ENCODE data around the gene HTRA2.

HTRA2 gene

GRCh38 chr2:74566076-74566753, 36.5 kb downstream of the HTRA2 start:
- DNase-seq = no peak

GRCh38 chr2:74566754-74567085, 37.0 kb downstream of the HTRA2 start:
- DNase-seq = no peak

DNA sequence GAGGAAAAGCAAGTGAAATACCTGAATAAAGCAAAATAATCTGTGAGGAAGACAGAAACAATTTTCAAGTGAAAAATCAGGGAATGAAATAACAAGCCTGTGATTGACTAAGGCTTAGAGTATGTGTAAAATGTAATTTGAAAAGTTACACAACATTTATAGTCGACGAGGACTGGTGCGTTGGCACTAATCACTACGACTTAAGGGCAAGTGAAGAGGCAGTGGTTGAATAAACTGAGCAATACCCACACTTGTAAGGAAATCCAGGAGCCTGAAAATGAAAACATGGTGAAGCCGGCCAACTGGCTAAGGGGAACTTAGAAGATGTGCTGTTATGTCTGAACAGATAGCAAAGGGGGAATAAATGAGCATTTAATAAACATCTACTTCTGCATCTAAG, 38.1 kb downstream of the HTRA2 start:
- no peak for DNase-seq

DNA sequence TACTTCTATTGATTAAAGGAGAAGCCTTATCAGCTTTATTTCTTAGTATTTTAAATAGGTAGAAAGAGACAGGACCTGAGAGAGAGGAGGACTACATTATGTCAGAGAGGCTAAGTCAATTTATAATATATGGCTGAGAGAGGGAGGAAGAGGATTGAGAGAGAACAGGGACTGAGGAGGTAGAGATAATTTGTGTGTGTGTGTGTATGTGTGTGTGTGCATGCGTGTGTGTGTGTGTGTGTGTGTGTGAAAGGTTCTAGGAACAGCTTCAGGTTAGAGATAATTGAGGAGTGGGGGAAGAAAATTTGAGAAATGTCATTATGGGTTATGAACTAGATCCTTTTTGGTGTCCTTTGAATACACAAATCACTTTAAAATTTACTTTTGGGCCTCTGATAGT, 40.0 kb downstream of the HTRA2 start:
- no peak for DNase-seq

GRCh38 chr2:74571058-74571457, 41.3 kb downstream of the HTRA2 start:
- no peak for DNase-seq

GRCh38 chr2:74572178-74572925, 42.6 kb downstream of the HTRA2 start:
- no peak for DNase-seq

- DNase-seq = no peak
These were observed 44.2 kb downstream of the HTRA2 start for GRCh38 chr2:74573747-74574562.

- no peak for DNase-seq
These were observed 45.6 kb downstream of the HTRA2 start for GRCh38 chr2:74575320-74575719.

DNA sequence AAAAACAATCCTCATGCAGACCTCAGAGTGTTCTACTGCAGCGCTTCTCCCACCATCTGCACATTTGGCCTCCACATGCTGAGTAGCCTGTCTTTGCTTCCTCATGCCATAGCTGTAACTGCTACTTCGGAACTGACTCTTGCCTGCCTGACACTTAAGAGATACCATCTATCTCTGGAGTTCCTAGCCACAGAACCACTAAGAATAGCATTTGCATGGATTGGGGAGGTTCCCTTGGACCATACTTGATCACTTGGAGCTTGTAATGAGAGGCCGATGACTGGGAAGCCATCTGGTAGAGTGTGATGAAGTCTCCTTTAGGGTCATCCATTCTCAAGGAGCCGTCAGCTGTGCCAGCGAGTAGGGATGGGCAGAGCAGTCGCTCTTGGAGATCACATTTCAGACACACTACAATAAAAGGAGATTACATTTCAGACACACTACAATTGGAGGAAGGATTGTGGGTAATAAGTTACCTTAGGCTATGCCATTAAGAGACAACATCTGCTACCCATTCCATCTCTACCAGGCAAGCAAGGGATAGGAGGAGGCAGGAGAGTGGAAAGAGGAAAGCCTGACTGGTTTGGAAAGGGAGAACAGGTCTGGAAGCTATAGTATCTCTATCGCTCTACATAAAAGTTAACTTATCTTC, 46.6 kb downstream of the HTRA2 start:
- no peak for DNase-seq

GRCh38 chr2:74576863-74577229, 47.1 kb downstream of the HTRA2 start:
- DNase-seq = no peak

DNA sequence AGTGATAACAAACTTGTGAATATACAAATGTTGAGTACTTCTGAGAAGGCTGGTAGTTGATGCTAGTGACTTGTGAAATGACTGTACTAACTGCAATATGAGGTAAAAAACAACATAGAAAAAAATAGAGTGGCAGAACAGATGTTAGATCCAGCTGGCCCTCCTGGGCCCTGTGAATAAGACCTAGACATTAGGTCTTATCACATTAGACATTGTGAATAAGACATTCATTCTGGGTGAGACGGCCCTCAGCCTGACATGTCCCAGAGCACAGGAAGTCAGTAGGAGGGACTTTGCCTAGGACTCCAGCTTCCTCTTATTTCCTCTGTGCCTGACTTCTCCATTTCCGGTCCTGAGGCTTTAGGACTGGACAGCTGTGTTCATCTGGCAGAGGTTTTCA, 47.7 kb downstream of the HTRA2 start:
- no peak for DNase-seq

GRCh38 chr2:74578408-74578807, 48.7 kb downstream of the HTRA2 start:
- no peak for DNase-seq

- DNase-seq = no peak
These were observed 51.7 kb downstream of the HTRA2 start for GRCh38 chr2:74581463-74581862.

GRCh38 chr2:74582184-74582583, 52.5 kb downstream of the HTRA2 start:
- DNase-seq = no peak

Data from NCI-H2029 treated with DMSO at 0.1 percent for 48 hours (cell line).